ES-I3 (cell line): Measurements from ENCODE around the gene SCN2B.

Experiments
- H3K36me3 ChIP-seq: 2 replicates; pipeline ENCODE4 v1.6.1; 2013; ENCODE audit warnings: mild to moderate bottlenecking, low read length, control low read depth, moderate library complexity; ENCODE audit not compliant: insufficient read depth
- H3K4me1 ChIP-seq: 2 replicates; pipeline ENCODE4 v1.6.1; 2013; ENCODE audit warnings: mild to moderate bottlenecking, control low read depth, low read length; ENCODE audit not compliant: insufficient read depth
- H3K9ac ChIP-seq: 2 replicates; pipeline ENCODE4 v1.6.1; 2013; ENCODE audit warnings: low read depth, mild to moderate bottlenecking, low read length, moderate library complexity
- H3K9me3 ChIP-seq: 2 replicates; pipeline ENCODE4 v1.6.1; 2013; ENCODE audit warnings: mild to moderate bottlenecking, low read length, moderate library complexity; ENCODE audit not compliant: control insufficient read depth, insufficient read depth

Gene SCN2B

DNA sequence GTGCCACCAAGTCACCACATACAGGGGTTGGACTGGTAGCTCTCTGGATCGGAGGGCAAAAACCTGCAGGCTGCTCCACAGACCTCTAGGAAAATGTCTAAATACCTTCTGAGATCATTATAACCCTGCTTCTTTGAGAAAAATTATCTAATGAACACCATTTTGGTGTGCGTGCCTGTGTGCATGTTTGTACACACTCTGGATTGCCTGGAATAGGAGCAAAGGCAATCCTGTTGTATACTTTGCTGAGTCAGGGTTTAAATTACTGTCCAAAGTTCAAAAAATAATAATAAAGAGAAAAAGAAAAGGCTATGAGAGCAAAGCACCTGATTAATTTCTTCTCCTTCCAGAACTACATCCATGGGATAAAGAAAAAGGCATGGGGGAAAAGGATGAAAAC is 37.3 kb upstream of the SCN2B start:
- Histone ChIP-seq H3K9ac (no peak overlapping the region), H3K36me3 (no peaks in the 10 kb centered on the region), H3K9me3 (no peaks in the 10 kb centered on the region), H3K4me1 (peaks cover 35% of the 10 kb centered on the region)

DNA sequence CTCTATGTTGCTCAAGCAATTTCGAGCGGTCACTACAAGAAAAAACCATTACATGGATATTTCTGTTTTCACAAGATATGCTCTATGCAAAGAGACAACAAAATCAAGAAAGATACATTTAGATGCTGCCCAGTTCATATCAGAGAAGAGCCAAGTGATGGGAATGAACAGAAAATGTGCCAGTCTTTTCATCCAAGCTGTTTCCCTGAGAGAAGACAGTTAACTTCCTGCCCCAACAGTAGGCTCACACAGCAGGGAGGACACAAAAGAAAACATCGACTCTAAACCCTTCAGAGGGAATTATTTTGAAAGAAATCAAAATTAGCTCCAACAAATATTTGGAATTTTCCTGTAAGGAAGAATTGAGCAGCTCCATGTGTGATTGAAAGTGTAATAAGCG is 36.8 kb upstream of the SCN2B start:
- no peaks in the 10 kb centered on the region for H3K9me3 ChIP-seq
- no peaks in the 10 kb centered on the region for H3K36me3 ChIP-seq
- H3K4me1 ChIP-seq, result peaks cover 35% of the 10 kb centered on the region
- no peak overlapping the region for H3K9ac ChIP-seq

DNA sequence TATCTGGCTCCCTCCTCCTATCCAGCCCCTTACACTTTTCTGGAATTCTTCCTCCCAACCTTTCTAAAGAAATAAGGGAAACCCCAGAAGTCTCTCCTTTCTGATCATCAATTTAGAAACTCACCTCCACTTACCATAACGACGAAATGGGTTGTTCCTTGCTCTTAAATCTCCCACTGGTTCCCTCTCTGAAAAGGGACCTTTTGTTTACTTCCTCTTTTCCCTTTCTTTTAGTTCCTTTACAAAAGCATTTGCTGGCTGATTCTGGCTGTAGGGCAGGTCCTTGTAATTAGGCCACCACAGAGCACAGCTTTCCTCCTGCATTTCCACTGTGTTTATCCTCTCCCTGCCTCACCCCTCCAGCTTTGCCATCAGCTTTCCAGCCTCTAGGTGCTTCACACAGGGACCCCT is 36.3 kb upstream of the SCN2B start:
- Histone ChIP-seq H3K9ac (no peak overlapping the region), H3K4me1 (peaks cover 35% of the 10 kb centered on the region), H3K9me3 (no peaks in the 10 kb centered on the region), H3K36me3 (no peaks in the 10 kb centered on the region)

DNA sequence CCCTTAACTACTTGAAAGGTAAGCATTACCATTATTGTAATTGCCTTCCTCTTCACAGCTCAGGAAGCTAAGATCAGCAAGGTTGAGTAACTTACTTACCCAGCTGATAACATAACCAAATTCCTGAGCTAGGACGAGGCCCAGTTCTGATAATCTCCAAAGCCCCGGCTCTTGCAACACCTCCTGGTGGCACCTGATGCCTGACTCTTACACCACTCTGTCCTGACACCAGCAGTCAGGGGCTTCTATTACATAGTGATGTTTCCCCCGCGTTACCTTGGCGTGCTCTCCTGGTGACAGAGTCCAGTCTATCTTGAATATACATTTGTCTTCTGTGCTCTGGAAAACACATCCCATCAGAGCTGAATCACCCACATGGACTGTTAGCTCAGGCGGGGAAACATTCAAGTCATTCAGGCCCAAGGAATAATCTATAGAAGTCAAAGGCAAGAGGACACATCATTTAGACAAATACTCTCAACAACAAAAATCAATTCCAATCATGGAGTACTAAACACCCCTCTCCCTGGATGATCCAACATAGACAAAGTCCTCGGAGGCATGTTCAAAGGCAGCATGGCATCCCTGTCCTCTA is 35.8 kb upstream of the SCN2B start:
- no peak overlapping the region for H3K9ac ChIP-seq
- H3K36me3 ChIP-seq, result no peaks in the 10 kb centered on the region
- peaks cover 35% of the 10 kb centered on the region for H3K4me1 ChIP-seq
- H3K9me3 ChIP-seq, result no peaks in the 10 kb centered on the region

DNA sequence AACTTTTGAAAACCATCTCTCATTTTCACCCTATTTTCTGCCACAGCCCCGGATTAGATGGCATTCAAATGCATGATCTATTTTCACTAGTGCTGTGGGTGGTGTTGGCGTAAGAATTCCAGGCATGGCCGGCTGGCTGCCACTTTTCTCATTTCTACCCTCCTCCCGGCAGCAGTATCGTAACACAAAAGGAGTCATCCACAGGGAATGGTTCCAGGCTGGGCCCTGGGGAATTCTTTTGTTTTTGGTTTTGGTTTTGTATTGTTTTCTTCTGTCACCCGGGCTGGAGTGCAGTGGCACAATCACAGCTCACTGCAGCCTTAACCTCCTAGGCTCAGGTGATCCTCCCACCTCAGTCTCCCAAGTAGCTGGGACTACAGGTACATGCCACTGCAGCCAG is 34.6 kb upstream of the SCN2B start:
- no peaks in the 10 kb centered on the region for H3K9me3 ChIP-seq
- H3K36me3 ChIP-seq, result no peaks in the 10 kb centered on the region
- H3K9ac ChIP-seq, result no peak overlapping the region
- peaks cover 32% of the 10 kb centered on the region for H3K4me1 ChIP-seq

DNA sequence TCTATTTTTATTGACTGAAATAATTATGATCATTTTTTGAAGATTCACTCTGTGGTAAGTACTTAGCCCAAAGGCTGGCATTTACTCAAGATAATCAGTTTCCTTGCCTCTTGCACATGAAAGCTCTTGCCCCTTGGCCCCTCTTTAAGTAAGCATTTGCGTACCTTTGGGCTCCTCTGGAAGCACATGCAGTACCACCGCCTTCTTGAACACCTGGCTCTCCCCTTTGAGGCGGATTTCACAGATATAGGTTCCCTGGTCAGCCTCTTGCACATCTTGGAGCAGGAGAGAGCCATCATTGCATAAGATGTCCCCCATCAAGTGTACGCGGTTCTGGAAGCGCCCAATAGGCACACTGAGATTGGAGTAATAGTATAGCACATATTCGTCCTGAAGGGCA is 33.9 kb upstream of the SCN2B start:
- H3K9ac ChIP-seq, result no peak overlapping the region
- H3K9me3 ChIP-seq, result no peaks in the 10 kb centered on the region
- H3K36me3 ChIP-seq, result no peaks in the 10 kb centered on the region
- peaks cover 32% of the 10 kb centered on the region for H3K4me1 ChIP-seq

DNA sequence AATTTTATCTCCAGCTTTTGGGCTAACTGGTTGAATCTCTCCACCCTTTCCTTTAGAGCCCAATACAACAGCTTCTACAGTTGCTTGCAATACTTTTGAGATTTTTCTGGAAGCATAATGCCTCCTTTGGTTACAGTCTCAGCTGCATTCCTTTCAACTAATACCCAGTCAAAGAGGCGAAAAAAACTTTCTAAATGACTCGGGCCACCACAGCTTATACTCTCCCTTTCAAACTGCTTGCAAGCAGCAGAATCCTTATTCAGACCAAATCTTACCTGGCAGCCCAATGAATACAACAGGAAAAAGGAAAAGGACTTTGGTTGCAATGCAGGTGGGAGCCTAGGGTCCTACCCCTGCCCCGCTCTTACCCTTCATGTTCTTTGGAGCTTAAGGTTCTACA is 32.6 kb upstream of the SCN2B start:
- Histone ChIP-seq H3K4me1 (peaks cover 31% of the 10 kb centered on the region), H3K36me3 (no peaks in the 10 kb centered on the region), H3K9ac (no peak overlapping the region)

DNA sequence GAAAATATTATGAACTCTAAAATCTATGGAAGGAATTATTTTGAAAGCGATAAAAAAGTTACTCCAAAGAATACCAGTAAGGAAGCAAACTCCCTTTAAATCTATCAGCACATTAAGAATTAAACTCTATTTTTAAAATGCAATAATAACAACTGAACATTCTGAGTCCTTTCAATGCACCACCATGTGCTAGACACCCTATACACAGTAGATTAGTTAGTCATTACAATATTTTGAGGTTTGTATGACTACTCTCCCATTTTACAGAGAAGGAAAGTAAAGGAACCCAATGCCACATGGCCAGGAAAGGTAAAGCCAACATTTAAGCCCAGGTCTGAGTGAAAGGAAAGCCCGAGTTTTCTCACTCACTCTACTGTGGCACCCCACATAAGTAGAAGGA is 30.6 kb upstream of the SCN2B start:
- Histone ChIP-seq H3K9ac (no peak overlapping the region), H3K4me1 (peaks cover 14% of the 10 kb centered on the region)

More for the DNA sequence above, 32.6 kb upstream of the SCN2B start:
- no peaks in the 10 kb centered on the region for H3K9me3 ChIP-seq

DNA sequence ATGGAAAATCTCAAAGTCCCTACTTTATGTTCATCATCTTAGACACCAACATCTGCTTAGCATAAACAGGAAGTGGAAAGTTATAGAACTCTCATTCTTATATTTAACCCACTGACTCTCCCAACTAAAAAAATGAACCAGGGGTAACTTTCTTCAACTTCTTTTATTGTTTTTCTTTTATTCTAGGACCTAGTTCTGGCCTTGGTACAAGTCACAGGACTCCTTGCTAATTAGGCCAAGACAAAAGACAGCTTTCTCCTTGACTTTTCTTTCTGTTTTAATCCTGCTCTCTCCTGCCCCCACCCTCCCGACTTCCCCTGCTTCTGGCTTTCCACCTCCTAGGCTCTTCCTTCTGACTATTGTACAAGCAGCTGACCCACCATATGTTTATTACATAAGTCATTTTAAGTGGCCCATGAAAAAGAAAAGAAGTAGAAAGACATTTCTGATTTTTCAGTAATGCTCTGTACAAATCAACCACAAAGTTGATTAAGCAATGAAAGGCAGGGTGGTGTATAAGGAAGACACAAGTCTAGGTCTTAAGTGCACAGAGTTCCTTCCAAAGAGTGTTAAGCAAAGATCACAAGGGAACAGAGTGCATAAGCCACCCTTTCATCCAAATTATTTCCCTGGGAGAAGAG is 30.1 kb upstream of the SCN2B start:
- Histone ChIP-seq H3K36me3 (no peaks in the 10 kb centered on the region), H3K9ac (no peak overlapping the region), H3K9me3 (no peaks in the 10 kb centered on the region), H3K4me1 (peaks cover 10% of the 10 kb centered on the region)

More for the DNA sequence above, 30.6 kb upstream of the SCN2B start:
- no peaks in the 10 kb centered on the region for H3K9me3 ChIP-seq
- H3K36me3 ChIP-seq, result no peaks in the 10 kb centered on the region

DNA sequence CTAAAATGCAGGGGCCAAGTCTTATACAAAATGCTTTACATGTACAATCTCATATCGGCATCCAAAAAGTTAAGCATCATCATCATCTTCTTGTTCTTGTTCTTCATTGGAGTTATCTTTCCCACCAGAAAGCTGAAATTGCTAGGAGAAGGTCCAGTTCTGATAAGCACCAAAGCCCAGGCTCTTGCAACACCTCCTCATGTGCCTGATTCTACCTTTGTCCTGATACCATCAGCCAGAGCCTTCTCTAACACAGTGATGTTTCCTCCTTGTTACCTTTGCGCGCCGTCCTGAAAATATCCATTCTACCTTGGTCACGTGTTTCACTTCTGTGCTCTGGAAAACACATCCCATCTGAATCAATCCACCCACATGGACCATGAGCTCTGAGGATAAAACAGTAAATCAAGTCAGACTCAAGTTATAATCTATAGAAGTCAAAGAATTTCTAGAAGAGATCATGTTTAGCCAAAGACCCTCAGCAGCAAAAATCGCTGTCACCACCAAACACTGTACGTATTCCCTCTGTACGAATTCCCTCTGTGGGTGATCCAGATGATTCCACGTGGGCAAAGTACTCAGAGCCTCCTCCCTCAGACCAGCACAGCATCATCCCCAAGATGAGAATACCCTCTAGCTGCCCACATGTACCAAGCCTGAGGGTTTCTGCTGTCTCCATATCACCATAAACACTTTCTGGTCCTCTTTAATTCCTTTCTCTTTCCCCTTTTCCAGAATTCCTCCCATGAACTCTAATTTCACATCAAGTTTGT is 29.4 kb upstream of the SCN2B start:
- Histone ChIP-seq H3K4me1 (peaks cover 5% of the 10 kb centered on the region), H3K9me3 (no peaks in the 10 kb centered on the region), H3K9ac (no peak overlapping the region), H3K36me3 (no peaks in the 10 kb centered on the region)

DNA sequence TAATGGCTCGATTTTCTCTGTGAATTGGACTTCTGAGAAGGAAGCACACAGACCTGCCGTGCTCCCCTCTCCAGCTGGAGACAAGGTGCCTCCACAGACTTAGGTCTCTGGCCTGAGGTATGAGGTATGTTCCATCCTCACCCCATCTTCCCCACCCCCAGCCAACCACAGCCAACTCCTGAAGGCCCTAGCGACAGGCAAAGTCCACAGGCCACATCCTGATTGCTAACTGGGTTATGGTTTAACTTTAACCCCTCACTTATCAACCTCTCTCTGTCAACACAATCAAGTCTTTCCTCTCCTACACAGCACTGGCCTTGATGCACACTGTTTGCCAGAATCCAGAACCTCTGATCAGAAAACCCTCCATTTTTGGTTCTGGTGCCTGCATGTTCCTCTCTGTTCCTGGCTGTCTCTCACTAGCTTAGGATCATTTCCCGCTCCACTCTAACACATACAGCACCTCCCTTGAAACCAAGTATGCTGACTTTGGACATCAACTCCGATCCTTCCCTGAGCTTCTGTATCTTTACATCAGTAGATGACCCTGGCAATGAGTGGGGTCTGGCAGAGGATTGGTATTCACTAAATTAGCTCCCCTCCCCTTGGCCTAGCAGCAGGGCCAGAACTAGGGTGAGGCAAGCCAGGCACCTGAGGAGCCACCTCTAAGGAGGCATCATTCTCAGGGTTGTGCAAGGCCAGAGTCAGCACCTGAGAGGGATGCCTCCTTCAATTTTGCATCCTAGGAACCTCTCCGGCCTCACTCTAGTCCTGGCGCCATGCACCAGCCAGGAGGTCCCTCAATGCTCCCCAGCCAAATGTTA is 26.4 kb upstream of the SCN2B start:
- H3K4me1 ChIP-seq, result no peaks in the 10 kb centered on the region
- no peaks in the 10 kb centered on the region for H3K36me3 ChIP-seq
- H3K9ac ChIP-seq, result no peak overlapping the region
- no peaks in the 10 kb centered on the region for H3K9me3 ChIP-seq

DNA sequence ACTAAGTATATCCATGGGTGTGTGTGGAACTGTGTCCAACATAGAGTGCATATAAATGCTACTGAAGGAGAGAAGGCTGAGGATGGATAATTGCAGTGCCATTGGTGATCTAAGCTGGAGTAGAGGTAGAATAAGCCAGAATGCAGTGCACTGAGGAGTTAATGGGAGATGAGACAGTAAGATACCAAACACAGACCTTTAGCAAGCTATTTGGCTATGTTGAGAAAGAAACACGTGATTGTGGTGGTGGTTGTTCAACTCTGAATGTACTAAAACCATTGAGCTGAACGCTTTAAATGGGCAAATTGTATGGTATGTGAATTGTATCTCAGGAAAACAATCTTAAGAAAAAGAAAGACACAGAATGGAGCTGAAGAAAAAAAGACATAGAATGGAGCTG is 25.5 kb upstream of the SCN2B start:
- H3K4me1 ChIP-seq, result no peaks in the 10 kb centered on the region
- H3K9me3 ChIP-seq, result no peaks in the 10 kb centered on the region
- H3K36me3 ChIP-seq, result no peaks in the 10 kb centered on the region
- no peak overlapping the region for H3K9ac ChIP-seq

DNA sequence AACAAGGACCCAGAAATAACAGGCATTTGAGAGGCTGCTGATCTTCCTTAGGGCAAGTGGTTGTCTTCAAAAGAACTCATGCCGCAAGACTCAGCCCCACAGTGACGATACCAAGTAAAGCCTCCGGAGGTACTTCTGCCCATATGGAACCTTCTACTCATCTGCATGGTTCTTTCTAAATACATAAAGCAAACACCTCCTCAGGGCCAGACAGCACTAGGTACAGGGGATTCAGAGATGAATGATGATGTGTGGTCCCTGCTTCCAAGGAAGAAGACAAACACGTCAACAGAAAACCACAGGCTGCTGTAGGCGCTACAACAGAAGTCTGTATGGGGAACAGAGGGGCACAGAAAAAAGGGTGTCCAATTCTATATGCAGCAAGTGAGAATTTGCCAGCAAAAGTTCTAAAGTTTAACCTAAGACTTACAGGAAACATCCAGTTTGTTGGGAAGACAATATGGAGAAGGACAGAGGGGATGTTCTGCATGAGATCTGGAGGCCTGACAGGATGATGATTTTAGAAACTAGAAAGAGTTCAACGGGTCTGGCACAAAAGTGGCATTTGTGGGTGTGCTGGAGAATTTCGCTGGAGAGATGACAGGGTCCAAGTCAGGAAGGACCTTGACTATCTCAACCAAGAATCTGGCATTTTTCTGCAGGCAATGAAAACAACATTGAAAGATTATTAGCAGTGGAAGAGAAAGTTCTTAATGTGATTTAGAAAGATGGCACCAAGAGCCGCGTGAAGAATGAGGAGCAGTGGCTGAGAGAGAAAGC is 24.7 kb upstream of the SCN2B start:
- H3K9me3 ChIP-seq, result no peaks in the 10 kb centered on the region
- H3K36me3 ChIP-seq, result no peaks in the 10 kb centered on the region
- no peaks in the 10 kb centered on the region for H3K4me1 ChIP-seq
- H3K9ac ChIP-seq, result no peak overlapping the region

DNA sequence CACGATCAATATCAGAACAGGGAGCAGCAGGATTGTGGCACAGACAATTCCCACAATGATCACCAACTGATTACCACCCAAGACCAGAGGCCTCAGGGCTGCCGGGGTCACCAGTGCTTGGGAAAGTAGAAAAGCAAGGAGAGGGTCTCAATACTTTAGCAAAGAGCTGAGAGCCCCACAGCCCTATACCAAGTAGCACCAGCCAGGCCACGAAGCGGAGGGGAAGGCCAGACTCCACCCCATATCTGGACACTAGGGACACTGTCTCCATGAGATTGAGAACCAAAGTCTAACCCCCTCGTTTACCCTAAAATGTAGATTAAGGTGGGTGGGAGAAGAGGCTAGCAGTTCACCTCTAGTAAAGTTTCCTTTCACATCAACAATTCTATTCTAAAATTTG is 24.1 kb upstream of the SCN2B start:
- H3K9ac ChIP-seq, result no peak overlapping the region
- H3K36me3 ChIP-seq, result no peaks in the 10 kb centered on the region
- H3K4me1 ChIP-seq, result peaks cover under 1% of the 10 kb centered on the region; the same call in 1 of the 2 replicates

More for the DNA sequence above, 24.1 kb upstream of the SCN2B start:
- no peaks in the 10 kb centered on the region for H3K9me3 ChIP-seq
